NCI-H2227 (cell line): ENCODE measurements around the gene CDH7.

Experiments used
- DNase-seq: peaks from one replicate; lab custom pipeline; 2025; ENCODE audit not compliant: unreplicated experiment; lab: John Stamatoyannopoulos, UW

Gene CDH7

DNA sequence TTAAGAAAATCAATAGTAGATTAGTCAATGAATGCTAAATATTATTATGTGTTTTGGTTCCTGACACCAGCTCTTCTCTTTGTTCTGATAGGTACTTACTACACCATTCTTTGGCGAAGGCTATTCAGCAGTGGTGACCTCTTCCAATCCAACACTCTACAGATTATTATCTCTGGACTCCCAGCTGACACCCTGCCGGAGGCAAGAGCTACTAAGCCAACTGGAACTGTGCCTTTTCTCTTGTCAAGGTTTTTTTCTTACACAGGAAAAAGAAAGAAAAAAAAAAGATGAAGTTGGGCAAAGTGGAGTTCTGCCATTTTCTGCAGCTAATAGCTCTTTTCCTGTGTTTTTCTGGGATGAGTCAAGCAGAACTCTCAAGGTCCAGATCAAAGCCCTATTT, 11.7 kb downstream of the CDH7 start:
- peak; percentile 36 for DNase-seq

DNA sequence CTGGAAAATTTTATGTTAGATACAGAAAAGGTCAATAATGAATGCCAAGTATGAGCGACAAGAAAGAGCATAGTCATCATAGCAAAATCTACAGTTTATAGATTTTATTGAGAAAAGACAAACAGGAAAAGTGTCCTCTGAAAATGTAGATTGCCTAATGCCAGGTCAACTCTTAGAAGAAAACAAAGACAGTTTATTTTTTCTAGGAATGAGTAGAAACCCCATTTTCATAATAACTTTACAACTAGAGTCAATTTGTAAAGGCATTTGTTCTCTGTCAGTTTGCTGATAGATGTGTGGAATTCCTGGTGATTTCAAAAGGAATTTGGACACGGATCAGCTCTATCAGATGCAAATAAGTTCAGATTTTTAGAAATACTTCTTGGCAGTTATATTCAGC, 16.6 kb downstream of the CDH7 start:
- DNase-seq: no peak

- DNase-seq: no peak
These were observed 17.4 kb downstream of the CDH7 start for GRCh38 chr18:65768120-65768778.

- DNase-seq: no peak
These were observed 18.8 kb downstream of the CDH7 start for GRCh38 chr18:65769652-65770051.

- no peak for DNase-seq
These were observed 35.7 kb downstream of the CDH7 start for GRCh38 chr18:65786474-65786873.

DNA sequence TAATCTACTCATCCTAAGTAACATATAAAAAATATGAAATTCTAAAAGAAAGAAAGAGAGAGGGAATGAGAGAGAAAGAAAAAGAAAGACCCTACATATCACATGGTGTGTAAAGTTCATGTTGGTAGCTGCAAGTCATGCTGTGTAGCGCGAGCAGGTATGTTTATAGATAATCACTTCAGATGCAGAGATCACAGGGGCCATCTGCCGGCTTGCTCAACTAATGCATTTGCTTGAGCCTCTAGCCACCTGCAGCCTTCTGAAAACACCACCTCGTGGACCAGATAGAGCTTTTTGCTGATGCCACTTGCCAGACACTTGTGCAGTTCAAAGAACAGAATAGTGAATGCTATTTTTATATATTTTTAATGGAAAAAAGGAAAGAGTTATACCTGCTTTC, 37.6 kb downstream of the CDH7 start:
- DNase-seq: peak; percentile 61

GRCh38 chr18:65790604-65791003, 39.8 kb downstream of the CDH7 start:
- no peak for DNase-seq

GRCh38 chr18:65791719-65792118, 40.9 kb downstream of the CDH7 start:
- DNase-seq: no peak

DNA sequence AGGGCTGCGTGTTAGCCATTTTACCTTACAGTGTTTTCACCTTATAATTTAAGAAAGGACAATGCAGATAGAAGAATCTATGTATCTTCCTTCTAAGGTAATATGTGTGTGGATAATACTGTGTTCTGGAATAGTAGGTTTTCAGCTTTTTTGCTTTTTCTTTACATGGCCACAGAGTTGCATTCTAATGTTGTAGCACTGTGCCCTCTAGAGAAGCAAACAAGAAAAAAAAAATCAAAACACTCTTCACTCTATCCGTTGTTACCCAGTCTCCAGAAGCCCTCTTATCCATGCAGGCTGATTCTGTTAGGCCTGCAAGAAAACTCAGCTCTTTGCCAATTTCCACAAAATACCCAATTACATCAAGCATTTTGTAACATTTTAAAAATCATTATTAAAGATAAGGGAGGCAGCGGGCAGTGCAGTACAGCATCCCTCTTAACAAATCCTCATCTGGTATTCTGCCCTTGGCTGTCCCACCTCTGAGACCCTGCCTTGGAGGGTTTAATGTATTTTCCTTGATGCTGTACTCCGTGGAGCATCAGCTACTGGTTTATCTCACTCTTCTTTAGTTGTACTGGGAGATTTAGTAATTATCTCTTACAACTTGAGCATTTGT, 41.8 kb downstream of the CDH7 start:
- DNase-seq: no peak

DNA sequence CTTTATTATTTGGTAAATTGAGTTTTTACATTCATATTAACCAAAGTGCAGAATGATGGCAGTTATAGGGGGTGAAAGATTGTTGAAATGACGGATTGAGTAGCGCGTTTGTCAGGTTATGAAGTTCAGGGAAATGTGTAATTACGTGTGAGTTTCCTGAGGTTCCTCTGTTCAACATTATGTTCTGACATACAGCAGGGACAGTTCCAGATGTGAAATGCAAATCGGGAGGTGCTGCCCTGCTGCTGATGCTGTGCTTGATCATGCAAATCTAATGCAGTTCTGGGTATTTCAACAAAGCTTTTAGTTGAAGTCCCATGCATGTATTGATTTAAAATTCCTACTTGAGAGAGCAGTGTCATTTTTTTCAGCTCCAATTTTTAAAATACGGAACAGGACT, 57.9 kb downstream of the CDH7 start:
- no peak for DNase-seq

GRCh38 chr18:65811307-65811706, 60.5 kb downstream of the CDH7 start:
- DNase-seq: no peak

DNA sequence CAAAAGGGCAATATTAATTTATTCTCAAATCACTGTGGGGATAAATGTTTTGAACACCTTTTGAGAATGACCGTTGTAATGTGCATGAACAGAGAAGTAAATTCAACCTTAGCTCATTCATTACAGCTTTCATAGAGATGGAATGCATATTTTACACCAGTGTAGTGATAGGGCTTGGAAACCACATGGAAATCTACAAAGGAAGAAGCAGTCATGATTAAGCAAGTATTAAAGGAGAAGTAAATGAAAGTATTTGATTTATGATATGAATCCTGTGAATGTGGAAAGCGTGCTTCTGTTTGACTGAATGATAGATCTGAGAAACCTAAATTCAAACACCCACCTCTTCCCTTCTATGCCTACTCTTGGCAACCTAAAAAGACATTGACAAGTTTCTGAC, 64.7 kb downstream of the CDH7 start:
- DNase-seq: no peak

DNA sequence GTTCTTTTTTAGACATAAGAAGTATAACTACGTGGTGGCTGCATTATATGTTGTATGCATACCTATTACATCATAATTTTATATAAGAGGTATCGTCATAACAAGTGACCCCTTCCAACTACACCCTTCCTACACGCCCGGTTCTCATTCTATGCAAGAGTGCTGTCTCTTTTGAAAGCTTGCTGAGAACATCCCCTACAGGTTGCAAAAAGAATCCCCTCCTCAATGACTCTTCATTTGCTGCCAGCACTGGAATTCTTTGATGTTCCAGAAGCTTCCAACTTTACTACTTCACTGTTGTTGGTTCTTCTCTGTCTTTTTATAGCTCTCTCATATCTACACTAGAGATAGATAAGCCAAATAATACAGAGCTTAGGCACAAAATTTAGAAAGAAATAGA, 66.4 kb downstream of the CDH7 start:
- DNase-seq: no peak

DNA sequence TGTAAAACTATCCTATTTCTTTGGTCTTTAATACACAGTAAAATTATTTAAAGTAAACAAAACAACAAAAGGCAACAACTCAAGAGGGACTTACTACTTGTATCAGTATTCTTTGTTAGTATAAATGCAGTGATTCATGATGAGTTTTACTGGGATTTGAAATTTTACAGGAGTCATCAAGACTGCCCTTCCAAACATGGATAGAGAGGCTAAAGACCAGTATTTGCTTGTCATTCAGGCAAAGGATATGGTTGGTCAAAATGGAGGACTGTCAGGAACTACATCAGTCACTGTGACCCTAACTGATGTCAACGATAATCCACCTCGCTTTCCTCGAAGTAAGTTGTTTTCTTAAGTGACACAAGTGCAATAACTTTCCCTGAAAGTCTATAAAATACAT, 71.1 kb downstream of the CDH7 start:
- no peak for DNase-seq

DNA sequence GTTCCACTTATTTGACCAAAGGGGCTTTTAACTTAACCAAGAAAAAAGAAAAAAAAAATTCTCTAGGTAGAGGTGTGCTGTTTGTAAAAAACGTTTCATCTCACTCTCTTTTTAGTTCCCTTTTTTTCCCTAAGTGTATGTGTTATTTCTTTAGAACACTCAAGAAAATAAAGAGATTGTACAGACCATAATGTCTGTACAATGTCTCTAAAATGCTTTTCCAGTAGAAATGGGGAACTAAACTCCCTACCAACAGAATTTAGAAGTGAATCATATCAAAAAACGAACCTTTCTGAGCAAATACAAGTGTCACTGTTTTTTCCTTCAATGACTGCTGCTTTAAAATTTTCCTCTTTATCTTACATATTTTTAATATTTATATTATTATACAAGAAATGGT, 72.0 kb downstream of the CDH7 start:
- no peak for DNase-seq

DNA sequence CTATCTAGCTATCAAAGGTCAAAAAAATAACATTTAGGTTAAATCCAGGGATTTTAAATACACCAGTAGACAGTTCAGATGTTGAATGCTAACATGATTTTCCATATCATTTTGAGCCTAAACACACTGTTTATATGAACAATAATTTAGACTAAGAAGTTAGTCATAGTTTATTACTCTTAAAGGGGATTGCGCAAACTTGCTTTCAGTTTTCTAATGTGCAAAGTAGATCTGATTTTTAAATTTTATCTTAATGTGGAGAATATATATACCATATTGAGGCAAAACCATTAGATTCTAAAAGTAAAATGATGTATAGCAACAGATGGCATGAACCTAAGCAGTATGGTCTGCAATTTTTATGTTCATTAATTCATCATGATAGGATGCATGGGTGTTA, 76.6 kb downstream of the CDH7 start:
- DNase-seq: no peak

DNA sequence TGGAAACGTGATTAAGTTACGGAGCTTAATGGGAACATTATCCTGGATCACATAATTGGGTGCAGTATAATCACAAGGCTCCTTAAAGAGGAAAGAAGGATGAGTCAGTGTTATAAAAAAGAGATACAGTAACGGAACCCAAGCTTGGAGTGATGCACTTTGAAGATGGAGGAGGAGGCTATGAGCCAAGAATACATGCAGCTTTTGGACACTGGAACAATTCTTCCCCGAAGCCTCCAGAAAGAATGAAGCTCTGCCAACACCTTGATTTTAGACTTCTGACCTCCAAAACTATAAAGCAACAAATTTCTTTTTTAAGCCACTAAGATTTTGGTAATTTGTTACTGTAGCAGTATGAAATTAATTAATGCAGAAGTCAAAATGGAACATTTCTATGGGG, 85.1 kb downstream of the CDH7 start:
- DNase-seq: no peak

DNA sequence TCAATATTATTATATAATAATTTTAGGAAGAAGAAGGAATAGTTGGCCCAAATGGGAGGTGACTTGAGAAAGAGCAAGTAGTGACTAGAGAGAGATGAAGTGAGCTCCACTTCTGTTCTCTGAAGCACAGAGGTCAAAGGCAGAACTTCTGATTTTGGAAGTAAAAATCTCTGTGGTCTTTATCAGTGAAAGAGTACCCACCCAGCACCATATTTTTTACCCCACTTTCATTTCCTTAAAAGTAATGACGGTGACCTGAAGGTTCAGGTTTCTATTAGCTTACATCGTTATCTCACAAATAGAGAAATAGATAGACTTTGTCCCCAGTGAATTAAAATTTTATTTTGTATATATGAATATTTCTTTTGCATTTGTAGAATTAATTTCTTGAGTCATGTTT, 95.3 kb downstream of the CDH7 start:
- DNase-seq: no peak

- no peak for DNase-seq
These were observed 101.5 kb downstream of the CDH7 start for GRCh38 chr18:65852273-65852672.

- DNase-seq: no peak
These were observed 108.3 kb downstream of the CDH7 start for GRCh38 chr18:65859075-65859474.

- DNase-seq: no peak
These were observed 118.7 kb downstream of the CDH7 start for GRCh38 chr18:65869527-65869926.

- no peak for DNase-seq
These were observed 125.5 kb downstream of the CDH7 start for GRCh38 chr18:65876310-65876709.

GRCh38 chr18:65897292-65897691, 146.5 kb downstream of the CDH7 start:
- DNase-seq: no peak
